Vagina (tissue), 2 donors: ENCODE results near the gene ELAVL2.

Experiments
- POLR2A ChIP-seq, 2 donors: fragments of 450-650 bp; IDR thresholded peaks; one replicate each; pipeline ENCODE4 v1.6.1; 2017; ENCODE audit warnings: antibody characterized with exemption in 2 of 2, mild to moderate bottlenecking in 2 of 2, moderate library complexity in 2 of 2
- TF ChIP-seq, protein P1 (sequence below), 3 experiments: fragments of 450-650 bp in 2 of 3; fragments of 200-600 bp in 1 of 3; sonication (generic) in 1 of 3; IDR thresholded peaks; one replicate each; pipeline ENCODE4 v1.5.1; 2017 to 2019; ENCODE audit warnings: antibody characterized with exemption in 3 of 3, mild to moderate bottlenecking in 2 of 3, moderate library complexity in 2 of 3

DNA sequence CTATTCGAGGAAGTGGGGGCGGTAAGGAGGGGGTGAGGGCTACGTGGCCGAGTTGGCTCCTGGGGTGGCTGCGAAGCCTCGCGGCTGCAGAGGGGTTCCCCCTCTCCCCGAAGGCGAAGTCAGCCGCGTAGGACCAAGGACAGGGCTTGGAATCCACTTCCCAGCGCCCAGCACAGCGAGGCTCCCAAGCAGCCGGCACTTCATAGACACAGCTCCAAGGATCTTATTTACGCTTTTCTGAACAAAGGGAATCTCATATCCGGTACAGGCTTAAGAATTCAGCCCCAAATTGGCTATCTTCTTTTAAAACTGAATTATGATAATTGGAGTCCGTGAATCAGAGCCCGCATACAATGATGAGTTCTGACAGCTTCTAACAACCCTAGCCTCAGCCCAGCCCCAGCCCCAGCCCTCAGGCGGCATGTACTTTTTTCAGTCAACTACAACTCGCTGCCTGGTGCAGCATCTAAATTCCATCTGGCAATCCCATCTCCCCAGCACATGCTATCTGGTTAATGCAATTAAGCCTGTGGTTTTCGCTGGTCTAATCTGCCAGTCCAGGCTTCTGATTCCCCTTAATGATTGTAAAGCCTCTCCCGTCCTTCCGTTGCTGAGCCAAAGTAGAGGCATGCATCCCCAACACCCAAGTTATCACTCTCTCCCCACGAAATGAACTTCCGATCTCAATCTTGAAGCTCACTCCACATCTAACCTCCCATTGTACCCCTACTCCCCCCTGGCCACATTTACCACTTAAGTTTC lies 1.0 kb downstream of the ELAVL2 start:
- TF ChIP-seq, protein P1, sequence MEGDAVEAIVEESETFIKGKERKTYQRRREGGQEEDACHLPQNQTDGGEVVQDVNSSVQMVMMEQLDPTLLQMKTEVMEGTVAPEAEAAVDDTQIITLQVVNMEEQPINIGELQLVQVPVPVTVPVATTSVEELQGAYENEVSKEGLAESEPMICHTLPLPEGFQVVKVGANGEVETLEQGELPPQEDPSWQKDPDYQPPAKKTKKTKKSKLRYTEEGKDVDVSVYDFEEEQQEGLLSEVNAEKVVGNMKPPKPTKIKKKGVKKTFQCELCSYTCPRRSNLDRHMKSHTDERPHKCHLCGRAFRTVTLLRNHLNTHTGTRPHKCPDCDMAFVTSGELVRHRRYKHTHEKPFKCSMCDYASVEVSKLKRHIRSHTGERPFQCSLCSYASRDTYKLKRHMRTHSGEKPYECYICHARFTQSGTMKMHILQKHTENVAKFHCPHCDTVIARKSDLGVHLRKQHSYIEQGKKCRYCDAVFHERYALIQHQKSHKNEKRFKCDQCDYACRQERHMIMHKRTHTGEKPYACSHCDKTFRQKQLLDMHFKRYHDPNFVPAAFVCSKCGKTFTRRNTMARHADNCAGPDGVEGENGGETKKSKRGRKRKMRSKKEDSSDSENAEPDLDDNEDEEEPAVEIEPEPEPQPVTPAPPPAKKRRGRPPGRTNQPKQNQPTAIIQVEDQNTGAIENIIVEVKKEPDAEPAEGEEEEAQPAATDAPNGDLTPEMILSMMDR (IDR thresholded peaks at IDR 0.05), result no peak
- TF ChIP-seq POLR2A (IDR thresholded peaks at IDR 0.05), result no peak
